GM19025 (cell line): ENCODE data around the gene TTC22.

ENCODE experiments used
- ATAC-seq: cut with Tn5 transposase; IDR thresholded peaks from one replicate; pipeline ENCODE4 v1.9.1; 2021; ENCODE audit warnings: mild to moderate bottlenecking, low read depth, moderate library complexity; ENCODE audit not compliant: unreplicated experiment

Gene TTC22

DNA sequence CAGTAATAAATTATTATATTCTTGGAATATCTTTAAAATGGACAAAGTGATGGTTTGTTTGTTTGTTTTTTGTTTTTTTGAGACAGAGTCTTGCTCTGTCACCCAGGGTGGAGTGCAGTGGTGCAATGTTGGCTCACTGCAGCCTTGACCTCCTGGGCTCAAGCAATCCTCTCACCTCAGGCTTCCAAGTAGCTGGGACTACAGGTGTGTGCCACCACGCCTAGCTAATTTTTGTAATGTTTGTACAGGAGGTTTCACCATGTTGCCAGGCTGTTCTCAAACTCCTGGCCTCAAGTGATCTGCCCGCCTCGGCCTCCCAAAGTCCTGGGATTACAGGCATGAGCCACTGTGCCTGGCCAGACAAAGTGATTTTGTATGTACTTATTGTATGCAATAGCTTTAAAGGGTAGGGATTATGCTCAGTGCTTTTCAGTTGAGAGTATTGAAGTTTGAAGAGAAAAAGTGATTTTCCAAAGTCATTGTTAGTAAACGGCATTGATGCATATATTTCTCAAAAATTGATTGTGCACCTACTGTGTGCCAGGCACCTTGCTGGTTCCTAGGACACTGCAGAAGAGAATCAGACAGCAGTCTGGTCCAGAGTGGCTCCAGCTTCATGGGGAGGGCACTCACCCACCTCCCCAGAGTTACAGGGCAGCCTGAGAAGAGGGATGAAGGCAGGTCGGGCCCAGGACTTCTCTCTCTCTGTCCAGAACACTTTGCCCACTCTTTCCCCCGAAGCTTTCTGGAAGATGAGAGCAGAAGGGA is 34.2 kb upstream of the TTC22 start:
- ATAC-seq: no peak

DNA sequence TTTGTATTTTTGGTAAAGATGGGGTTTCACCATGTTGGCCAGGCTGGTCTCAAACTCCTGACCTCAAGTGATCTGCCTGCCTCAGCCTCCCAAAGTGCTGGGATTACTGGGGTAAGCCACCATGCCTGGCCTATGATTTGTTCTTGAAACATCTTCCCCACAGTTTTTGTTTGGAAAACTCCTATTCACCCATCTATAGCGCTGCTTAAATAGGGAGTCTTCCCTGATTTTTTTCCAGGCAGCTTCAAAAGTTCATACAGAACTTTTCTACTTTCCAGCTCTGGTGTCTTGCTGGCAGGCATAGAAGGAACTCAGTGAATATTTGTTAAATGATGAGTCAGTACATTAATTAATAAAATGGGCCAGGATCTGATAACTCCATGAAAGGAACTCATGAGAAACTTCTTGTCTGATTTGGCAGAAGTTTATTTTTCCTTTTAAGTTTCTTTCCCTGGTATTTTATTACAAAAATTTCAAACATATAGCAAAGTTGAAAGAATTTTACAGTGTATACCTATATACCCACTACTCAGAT is 33.0 kb upstream of the TTC22 start:
- no peak for ATAC-seq

DNA sequence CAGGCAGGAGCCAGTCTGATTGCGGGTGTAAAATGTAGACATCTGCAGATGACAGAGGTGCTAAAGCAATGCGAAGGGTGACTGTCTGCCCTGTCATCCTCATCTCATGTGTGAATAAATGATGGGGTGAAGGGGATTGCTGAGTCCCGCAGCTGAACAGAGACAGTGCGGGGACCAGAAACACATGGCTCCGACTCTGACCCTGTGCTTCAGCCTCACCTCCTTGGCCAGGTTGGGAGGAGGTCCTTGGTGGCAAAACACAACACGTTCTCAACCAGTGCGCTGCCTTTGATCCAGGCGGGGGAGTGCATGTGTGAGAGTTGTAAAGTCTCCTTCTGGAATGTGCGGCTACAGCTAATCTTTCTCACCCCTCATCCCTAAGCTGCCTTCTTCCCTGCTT is 32.0 kb upstream of the TTC22 start:
- ATAC-seq: no peak

DNA sequence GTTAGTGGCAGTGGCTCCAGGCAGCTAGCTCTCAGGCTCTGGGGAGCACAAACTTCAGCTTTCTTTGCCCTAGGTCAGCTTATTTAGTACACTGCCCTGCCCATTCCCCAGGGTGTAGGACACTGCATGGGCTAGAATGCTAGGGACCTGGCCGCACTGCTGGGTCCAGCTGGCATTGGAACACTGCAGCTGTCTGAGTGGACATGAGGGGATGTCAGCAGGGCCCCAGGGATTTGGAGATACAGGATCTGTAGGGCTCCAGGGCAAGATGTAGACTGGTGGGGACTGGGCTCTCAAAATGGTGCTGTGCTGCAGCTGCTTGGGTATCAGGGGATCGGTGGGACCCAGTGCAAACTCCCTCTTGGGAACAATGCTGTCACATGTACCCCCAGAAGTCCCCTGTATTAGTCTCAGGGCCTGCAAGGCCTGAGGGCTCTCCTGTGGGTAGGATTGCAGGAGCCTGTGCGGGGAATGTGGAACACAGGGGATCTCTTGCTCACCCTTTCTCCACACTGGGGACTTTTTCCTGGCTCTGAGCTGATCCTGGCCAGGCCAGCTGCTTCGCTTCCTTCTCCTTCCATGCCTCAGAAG is 25.2 kb upstream of the TTC22 start:
- no peak for ATAC-seq

DNA sequence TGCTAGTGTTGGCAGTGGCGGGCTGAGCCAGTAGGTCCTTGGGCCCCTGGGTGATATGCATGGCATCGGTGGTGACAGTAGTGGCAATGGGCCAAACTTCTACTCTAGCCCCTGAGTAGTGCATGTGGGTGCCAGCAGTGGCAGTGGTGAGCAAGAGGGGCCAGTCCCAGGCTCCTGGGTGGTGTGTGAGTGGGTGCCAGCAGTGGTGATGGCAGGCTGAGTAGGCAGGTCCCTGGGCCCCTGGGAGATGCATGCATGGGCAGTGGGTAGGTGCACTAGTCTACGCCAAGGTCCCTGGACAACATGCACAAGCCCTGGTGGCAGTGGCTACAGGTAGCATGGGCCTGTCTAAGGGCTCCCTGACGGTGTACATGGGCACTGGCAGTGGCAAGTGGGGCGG is 24.6 kb upstream of the TTC22 start:
- ATAC-seq: no peak

DNA sequence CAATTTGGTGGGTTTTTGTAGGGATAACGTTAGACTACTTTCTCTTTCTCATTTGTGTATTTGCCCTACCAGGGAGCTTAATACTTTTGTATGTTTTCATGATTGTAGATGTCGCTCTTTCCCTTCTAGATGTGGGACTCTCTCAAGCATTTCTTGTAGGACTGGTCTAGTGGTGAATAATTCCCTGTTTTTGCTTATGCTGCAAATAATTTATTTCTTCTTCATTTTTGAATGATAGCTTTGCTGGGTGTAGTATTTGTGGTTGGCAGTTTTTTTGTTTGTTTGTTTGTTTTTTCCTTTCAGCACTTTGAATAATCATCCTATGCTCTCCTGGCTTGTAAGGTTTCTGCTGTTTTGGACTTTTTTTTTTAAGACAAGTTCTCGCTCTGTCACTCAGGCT is 22.5 kb upstream of the TTC22 start:
- ATAC-seq: no peak

DNA sequence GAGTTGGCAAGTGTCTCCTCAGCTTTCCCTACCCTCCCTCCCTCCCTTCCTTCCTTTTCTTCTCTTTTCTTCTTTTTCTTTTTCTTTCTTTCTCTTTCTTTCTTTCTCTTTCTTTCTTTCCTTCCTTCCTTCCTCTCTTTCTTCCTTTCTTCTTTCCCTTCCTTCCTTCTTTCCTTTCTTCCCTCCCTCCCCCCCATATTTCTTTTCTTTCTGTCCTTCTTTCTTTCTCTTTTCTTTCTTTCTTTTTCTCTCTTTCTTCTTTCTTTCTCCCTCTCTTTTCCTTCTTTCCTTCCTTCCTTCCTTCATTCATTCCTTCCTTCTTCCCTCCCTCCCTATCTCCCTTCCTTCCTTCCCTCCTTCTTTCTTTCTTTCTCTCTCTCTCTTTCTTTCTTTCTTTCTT is 18.6 kb upstream of the TTC22 start:
- ATAC-seq: no peak

DNA sequence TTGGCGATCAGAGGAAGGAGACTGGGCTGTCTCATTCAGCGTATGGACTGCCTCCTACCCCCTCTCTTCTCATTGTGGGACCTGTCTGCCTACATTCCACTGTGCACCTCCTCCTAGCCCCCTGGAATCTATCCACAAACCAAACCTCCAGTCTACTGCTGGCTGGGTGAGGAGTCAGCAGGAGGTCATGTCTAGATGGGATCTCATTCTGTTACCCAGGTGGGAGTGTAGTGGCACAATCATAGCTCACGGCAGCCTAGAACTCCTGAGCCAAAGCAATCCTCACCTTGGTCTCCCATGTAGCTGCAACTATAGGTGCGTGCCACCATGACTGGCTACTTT is 18.0 kb upstream of the TTC22 start:
- ATAC-seq: no peak

DNA sequence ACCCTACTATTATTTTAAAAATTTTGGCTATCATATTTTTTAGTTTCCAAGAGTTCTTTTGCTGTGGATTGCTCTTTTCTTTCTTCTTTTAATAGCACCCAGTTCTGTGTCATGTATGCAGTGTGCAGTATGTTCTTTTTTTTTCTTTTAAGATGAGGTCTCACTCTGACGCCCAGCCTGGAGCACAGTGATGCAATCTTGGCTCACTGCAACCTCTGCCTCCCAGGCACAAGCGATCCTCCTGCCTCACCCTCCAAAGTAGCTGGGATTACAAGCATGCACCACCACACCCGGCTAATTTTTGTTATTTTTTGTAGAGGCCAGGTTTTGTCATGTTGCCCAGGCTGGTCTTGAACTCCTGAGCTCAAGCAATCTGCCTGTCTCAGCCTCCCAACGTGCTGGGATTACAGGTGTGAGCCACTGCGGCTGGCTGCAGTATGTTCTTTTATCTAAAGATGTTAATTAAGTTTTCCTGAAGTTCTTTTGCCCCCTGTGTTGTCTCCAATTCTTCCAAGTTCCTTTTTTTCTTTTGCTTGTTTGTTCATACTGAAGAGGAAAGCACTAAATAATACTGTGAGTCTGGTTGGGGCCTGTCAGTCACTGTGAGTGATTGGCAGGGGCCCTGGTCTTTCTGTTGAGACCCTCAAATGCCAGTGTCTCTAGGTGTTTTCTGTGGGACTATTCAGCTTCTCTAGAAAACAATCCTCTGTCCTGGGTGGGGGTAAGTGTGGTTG is 17.5 kb upstream of the TTC22 start:
- no peak for ATAC-seq

DNA sequence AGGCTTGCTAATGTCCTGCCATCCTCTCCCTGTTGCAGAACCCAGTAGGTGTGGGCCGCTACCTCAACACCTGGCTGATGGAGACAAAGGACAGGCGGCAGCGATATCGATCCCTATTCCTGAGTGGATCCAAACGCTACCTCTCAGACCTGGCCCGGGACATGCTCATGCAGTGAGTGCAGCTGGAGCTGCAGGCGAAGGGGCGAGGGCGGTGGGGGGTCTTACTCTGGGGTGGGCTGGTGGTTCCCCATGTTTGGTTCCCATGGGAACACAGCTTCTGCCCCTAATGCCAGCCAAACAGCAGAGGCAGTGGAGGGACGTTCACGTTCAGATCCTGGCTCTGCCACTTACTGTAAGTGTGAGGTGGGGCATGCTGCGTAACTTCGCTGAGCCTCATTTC is 15.8 kb upstream of the TTC22 start:
- no peak for ATAC-seq

DNA sequence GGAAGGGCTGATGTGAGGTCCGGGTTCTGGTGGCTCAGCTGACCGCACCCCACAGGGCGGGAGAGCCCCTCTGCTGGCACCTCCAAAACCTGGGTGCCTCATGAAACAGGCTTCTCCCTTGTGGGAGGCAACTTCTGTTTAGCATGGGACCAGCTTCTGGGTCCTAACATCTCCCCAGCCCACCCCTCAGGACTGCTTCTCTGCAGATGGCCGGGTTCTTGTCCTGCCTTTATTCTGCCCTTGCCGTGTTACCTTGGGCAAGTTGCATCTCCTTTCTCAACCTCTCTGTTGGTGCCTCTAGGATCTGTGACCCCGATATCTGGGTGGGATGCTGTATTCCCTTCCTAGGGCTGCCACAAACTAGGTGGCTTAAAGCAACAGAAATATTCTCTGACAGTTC is 15.0 kb upstream of the TTC22 start:
- no peak for ATAC-seq

DNA sequence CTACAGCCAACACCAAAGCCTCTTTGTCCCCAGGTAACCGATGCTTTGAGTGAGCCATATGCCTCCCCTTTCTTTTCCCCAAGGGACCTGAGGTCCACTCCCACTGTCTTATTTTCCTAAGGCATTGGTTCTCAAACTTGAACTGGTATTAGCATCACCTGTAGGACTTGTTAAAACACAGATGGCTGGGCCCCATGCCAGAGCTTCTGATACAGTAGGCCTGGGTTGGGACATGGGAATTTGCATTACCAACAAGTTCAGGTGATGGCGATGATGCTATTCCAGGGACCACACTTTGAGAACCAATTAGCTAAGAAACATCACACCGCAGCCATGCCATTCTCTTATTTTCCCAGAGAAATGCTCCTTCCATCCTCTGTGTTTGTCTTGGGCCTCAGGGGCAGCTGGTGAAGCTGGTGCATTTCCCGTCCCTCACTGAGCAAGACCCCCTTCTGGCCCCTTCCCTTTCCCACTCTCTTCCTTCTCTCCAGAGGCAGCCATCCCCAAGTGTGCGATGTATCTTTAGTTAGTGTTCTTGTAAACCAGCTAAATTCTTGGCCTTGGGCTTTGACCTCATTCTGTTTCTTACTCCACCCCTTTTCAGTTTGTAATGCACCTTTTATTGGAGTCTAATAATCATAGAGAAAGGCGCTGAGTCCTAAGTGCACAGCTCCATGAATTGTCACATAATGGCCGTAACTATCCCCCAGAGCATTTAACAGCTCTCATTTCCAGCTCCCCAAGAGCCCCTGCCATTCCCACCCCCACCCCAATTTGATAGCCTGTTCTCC is 14.2 kb upstream of the TTC22 start:
- ATAC-seq: no peak

DNA sequence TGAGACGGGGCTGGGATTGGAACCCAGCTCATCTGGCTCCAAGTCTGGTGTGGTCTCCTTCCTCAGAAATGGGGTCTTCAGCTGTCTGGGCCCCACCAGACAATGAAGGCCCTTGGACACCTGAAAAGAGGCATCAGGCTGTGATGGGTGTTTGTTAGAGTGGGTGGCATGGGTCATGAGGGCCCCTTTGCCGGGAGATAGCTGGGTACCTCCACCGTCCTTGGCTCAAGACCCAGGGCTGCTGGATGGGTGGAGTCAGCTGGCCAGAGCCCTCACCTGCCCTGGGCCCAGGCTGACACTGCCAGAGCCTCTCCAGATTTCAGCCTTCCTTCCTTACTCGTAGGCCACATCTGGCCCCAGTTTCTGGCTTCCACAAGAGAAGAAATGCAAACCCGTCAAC is 13.4 kb upstream of the TTC22 start:
- no peak for ATAC-seq

DNA sequence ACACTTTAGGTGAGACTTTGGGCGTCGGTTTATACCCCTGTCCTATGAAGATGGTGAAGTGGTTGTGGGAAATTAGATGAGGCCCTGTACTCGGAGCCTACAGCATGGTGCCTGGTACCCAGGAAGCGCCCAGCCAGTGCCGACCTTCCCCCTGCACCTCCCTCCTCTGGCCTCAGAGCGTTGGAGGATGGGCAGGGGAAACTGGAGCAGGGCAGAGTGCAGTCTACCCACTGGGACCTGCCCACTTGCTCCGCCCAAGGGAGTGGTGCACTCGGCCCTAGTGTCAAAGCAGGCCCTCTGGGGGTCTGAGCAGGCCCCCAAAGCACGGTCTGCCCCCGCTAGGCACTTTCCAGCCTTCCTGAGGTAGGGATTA is 13.0 kb upstream of the TTC22 start:
- no peak for ATAC-seq

DNA sequence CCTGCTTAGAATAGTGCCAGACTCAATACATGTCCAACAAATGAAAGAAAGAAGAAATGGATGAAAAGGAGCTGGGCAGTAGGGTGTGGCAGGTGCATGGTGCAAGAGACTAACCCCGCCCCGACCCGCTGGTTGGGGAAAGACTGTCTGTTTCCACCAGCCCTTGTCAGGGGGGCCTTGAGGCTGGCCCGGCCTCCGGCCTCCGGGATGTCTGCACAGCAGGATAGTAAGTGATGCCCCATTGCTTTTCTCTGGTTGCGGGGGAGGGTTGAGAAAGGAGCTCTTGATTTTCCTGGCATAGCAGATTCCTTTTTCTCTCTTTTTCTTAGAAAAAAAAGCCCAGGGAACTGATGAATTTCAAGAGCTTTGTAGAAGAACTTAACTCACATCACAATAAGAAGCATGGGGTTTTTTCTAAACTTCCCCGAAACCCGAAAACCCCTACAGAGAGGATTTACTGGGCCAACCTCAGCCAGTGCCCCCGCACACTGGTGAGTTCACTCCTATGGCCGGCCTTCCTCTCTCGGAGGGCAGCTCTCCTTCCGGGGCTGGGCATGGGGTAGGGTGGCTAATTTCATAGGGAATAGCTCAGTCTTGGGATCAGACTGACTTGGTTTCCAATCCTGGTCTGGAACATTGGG is 12.5 kb upstream of the TTC22 start:
- ATAC-seq: no peak

DNA sequence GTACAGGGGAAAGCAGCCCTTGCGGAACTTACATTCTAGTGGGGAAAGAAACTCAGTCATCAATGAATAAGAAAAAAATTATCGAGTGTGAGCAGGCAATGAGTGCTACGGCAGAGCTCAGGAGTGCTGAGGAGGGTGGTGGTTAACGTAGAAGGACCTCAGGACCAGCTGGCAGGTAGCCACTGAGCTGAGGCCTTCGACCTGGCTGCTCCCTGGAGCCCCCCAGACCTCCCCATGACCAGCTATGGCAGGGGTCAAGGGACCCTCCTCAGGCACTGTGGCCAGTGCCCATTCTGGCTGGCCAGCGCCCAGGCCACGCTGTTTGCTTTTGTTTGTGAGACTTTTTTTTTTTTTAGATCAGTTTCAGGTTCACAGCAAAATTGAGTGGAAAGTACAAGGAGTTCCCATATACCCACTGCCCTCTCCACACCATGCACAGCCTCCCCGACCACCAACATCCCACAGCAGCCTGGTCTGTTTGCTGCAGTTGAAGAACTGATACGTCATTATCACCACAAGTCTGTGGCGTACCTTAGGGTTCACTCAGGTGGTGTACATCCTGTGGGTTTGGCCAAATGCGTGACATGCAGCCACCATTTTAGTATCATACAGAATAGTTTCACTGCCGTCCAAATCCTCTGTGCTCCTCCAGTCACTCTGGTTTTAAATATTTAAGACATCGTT is 11.8 kb upstream of the TTC22 start:
- ATAC-seq: no peak

DNA sequence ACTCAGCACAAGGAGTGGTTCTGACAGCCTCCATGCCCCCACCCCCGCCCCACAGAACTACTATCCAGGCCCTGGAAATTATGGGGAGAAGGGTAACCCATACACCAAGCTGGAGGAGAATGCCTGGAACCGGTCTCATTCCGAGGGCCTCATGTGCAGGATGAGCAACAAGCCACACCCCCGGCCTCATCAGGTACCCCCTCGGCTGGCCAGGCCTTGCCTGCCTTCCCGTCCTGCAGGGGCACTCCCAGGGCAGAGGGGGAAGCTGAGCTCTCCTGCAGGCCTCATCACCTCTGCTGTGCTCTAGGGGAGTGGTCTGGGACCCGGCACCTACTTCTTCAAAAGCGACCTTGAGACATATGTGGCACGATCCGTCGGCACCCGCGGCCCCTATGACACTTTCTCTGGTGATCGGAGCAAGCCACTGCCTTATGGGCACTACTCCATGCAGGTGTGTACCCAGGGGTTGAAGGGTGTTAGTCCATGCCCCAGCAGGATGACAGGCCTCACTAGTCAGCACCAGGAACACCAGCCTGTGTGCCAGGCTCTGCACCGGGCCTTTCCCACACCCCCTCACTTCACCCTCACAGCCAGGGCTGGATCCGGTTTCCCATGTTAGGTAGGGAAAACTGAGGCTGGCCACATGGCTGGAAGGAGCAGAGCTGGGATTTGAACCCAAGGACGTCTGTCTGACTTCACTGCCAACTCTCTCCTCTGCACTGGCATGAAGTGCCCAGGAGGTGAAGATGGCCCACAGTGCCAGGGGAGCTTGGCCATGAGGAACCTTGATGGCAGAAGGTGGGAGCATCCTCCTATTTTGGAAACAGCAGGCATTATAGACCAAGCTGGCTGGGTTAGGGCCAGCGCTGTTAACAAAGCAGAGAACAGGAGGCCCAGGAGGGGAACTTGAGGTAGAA is 10.9 kb upstream of the TTC22 start:
- no peak for ATAC-seq

DNA sequence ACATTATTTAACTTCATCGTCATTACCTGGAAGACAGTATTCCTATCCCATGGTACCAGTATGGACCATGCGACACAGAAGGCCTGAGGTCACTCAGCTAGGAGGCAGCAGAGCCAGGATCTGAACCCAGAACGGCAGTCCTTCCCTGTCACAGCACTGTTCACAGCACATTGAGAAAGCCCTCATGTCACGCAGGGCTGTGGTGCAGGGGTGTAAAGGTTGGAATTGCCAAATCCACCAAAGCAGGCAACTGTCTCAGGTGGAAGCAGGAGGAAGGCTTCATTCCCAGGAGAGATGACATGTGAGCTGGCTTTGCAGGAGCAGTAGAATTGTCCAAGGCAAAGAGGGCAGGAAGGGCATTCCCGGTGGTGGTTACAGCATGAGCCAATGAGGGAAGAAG is 9.9 kb upstream of the TTC22 start:
- ATAC-seq: no peak
